NCI-H345 treated with DMSO at 0.1 percent for 48 hours (cell line): ENCODE data around the gene FAM118B.
A peak's percentile ranks its signal among the peaks of the same experiment; 100 is the strongest.

ENCODE experiments used
- DNase-seq: peaks from one replicate; lab custom pipeline; 2025; ENCODE audit not compliant: unreplicated experiment; lab: John Stamatoyannopoulos, UW

The FAM118B gene

DNA sequence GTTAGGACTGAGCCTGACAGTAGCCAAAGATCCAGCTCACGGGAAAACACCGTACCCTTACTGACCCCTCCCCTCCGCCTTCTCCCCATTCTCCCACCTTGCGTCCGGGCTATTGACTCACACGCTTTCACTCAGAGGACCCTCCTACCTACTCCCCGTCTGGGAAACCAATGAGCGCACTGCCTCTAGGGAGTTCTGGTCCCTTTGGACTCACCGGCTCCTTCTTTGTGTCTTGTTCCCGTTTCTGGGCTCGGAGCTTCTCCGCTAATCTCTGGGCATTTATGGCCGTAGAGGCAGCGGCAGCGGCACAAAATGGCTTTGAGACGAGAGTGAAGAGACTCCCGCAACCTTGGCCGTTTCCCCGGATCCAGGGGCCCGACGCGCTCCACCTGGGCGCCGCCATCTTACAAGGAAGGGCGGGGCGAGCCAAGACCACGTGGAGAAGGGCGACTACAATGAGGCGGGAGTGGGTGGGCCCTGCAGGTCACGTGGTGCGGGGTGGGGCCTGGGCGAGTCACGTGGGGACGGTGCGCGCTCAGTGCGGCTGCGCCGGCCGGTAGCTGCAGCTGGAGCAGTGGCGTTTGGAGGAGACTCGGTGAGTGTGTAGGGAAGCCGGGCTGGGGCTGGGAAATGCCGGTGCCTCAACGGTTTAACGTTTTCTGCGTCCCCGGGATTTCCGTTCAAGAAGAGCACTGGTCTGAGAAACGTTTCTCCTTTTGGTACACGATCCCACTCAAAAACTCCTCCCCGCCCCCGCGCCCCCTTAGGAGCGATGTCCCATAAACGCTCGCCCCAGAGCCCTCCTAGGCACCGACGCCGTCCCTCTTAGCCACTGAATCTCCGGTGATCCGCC, at the start of gene FAM118B, which contains the start of gene RPUSD4:
Gene FAM118B, plus strand, starts transcription at position 547 of the 853 bp plus-strand sequence. CDS start 23,220 bp downstream, outside the sequence.
Gene RPUSD4, minus strand, starts transcription at position 415 of the 853 bp plus-strand sequence. Its CDS starts 12 bp downstream, at position 403.
- peak; percentile 89 for DNase-seq

DNA sequence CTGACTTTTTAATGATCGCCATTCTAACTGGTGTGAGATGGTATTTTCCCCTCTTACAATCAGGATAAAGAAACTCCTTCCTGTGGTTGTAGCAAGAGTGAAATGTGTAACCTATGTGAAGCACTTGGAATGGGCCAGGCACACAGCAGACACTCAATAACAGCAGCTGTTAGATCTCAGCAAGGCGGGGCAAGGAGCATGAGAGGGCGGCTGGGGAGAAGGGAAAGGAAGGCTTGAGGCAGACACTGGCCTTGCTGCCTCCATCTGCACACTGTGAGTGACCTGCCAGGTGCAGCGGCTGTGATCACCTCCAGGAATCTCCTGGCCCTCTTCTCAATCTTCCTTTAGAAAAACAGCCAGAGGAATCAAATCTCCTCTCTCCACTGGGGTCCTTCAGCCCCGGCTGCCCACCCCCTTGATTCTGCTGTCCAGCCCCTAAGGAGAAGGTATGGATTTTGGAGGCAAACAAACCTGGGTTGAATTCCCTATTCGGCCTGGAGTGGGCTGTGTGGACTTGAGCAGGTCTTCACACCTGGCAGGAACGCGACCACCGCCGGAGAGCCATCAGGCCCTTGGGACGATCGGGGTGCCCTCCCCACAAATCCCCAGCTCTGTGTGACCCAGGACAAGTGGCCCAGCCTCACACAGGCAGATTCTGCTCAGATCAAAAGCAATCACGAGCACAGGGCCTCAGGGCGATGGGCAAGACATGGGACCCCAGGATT, 49.1 kb upstream of the FAM118B start:
- no peak for DNase-seq

DNA sequence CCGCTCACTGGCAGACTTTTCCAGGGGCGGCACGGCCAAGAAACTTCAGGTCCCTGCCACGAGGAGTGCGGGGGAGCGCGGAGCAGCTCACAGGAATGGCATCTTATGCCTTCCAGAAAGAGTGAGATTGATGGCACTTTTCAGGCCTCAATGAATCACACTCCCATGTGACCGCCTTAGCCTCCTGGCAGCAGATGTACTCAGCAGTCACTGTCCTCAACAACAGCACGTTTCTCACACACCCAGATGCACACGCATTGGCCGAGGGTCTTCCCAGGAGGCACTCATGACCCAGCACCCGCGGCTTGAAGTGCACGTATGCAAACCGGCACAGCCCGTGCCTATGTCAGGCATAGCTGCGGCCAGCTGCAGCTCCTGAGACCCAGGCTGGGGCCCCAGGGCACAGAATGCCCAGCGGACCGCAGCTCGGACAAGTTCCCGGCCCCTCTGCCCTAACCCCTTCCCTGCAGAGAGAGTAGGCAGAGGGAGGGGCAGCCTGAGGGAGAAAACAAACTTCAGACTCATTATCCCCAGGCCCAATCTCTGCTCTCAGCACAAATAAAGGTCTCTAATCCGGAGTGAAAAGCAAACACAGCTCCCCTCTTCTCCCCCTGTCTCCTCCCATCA, 48.4 kb upstream of the FAM118B start:
- no peak for DNase-seq

DNA sequence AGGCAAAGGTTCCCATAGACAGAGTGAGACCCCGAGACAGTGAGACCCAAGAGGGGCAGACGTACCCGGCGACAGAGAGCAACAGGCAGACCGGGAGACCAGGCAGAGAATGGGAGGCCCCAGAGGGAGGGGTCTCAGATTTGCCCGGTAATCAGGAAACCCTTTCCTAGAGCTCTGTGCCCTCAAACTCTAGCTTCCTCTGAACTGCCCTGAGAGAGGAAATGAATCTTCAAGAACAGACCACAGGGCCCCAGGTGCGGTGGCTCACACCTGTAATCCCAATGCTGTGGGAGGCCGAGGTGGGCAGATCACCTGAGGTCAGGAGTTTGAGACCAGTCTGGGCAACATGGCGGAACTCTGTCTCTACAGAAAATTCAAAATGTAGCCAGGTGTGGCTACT, 47.8 kb upstream of the FAM118B start:
- no peak for DNase-seq

DNA sequence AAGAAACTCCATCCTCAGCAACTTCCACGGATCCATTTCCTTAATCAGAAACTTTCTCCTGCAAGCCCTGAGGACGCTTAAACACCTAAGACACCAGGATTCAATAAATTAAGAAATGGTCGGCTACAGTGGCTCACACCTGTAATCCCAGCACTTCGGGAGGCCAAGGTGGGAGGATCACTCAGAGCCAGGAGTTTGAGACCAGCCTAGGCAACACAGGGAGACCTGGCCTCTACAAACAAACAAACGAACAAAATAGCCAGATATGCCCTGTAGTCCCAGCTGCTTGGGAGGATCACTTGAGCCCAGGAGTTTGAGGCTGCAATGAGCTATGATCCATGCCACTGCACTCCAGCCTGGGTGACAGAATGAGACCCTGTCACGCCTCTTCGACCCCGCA, 46.8 kb upstream of the FAM118B start:
- no peak for DNase-seq

DNA sequence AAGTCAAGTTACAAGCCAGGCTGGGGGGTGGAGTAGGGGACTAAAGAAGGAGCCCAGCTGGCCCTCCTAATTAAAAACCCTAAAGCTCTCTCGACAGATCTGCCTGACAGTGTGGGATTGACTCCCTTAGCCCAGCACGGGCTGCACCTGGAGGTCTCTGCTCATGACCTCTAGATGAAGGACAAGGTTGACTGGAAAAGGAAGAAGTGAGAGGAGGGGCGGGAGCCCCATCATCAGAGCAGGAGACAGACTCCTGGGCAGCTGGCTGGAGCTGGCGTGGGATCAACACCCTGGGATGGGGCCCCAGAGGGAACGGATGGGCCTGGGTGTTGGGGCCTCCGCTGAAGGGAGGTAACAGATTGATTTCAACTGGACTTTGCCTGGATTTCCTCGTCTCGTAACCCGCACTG, 46.3 kb upstream of the FAM118B start:
- no peak for DNase-seq

DNA sequence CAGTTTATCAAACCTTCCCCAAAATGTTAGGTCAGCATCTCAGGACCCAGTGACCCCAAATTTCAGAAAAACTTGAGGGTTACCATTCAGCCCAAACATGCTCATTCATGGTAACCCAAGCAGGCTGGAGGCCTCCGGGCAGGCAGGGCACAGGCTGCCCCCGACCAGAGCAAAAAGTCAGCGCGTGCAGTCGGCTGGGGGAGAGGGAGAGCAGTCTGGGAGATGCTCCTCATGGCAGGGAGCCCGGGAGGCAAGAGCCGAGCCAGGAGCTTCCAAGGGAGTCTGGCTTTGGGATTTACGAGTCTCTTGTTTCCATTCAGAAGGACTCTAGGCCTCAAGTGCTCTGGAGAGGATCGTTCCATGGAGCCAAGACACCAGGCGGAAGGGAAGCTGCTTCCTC, 45.8 kb upstream of the FAM118B start:
- DNase-seq = no peak

DNA sequence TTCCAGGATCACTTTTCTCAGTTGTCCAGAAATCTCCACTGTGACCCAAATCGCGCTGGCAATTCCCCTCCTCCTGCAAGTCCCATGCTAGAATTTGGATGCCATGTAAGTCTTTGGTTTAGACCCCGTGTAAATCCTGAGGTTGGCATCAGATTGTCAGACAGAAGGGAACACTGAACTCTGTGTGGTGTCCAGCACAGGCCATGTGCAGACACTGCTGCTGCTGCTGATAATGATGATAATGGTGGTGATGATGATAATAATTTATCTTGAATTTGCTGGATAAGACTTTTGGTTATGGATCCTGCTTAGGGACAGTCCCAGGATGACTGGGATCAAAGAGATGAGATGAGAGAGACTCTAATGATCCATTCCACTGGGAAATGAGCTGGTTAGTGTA, 45.2 kb upstream of the FAM118B start:
- no peak for DNase-seq

DNA sequence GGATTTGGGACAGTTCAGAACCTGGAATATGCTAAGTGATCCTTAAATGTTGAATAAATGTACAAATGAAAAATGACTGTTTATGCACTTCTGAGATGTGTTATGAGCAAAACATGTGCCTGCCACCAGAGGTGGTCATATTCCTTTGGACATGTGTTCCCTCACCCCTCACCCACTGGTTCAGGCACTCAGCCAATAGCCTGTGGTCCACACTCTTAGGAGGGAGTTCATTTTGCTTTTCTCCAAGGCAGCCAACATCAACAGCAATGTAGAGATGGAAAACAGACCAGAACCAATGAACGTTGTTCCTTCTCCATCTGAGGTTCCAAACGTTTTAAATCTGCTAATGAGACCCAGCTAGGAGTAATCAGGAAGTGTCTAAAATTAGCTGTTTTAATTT, 44.1 kb upstream of the FAM118B start:
- no peak for DNase-seq

DNA sequence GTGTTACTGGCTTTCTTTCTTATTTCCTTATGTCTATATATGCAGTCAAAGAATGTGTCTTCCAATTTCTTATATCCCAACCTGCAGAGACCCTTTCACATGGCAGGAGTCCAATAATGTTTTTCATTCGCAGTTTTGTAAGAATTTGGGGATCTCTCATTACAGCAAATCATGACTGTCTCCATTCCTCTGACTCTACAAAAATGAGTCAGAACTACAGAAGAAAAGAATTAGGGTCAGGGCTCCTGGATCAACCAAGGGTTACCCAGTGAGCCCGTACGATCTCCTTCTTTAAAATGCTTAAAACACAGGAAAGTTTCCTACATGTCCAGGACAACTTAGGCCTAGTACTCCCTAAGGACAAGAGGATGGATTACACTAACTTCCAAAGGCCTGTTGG, 42.3 kb upstream of the FAM118B start:
- no peak for DNase-seq

DNA sequence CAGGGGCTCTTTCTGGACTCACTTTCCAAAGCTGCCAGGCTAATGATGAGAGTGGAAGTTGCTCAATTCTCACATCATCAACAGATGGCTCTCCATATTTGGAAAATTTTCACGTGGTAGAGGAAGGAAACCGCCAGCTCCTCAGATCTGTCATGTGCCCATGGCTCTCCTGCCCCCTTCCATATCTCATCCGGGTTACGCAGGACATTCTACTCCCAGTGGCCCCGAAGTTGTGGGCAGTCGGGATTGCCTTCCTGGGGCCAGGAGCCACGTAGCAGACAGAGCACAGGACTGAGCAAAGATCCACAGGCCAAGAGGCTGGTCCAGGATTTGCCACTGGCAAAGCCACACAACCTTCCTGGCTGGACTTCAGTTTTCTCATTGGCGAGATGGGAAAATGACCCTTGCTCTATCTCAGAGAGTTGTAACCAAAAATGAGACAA, 39.0 kb upstream of the FAM118B start:
- no peak for DNase-seq

DNA sequence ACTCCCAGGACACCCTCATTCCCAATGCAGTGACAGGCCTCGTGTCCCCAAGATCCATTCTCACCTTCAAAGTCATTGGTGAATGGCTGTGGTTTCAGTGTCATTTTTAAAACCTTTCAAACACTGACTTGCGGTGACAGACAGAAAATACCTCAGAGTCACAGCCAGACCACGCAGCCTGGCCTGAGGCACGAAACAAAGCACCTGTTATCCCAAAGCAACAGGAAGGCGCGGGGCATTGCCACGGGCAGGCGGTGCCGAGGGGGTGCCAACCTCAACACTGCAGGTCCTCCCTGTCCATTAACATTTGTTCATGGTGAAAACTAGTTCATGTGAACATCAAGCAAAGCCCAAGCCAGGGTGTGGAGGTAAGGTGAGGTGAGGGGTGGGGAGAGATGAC, 38.3 kb upstream of the FAM118B start:
- no peak for DNase-seq

DNA sequence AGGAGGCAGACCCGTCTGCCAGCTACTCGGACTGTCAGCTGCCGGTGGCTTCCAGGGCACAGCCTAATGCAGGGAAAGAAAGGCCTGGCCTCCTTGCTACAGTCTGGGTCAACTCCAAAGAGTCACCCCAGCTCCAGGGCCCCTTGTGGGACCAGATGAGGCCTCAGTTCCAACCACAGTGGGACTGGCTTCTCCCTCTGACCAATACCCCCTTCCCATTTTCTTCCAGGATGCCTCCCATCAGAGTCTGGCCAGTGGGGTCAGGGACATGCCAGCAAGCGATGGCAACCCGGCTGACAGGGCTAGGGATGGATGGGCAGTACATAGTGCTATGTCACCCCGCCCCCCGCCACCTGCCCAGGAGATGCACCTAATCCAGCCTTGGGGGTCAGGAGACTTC, 36.8 kb upstream of the FAM118B start:
- DNase-seq = no peak

DNA sequence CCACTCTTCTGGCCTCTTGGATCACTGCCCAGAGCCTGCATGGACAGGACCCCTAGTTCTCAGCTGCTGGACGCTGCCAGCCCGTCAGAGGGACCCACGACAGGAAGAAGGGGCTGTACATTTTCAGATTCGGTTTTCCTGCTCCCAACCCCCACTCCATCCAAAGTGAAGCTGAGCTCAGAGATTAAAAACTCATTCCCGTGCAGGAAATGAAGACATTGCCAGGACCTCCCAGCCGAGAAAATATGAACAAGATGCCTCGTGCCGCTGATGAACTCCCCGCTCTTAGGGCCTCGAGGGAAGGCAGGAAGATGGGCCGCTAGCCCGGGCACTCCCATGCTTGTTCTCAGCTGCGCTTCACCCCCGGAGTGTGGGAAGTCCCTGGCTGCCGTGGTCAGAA, 36.2 kb upstream of the FAM118B start:
- DNase-seq = no peak

DNA sequence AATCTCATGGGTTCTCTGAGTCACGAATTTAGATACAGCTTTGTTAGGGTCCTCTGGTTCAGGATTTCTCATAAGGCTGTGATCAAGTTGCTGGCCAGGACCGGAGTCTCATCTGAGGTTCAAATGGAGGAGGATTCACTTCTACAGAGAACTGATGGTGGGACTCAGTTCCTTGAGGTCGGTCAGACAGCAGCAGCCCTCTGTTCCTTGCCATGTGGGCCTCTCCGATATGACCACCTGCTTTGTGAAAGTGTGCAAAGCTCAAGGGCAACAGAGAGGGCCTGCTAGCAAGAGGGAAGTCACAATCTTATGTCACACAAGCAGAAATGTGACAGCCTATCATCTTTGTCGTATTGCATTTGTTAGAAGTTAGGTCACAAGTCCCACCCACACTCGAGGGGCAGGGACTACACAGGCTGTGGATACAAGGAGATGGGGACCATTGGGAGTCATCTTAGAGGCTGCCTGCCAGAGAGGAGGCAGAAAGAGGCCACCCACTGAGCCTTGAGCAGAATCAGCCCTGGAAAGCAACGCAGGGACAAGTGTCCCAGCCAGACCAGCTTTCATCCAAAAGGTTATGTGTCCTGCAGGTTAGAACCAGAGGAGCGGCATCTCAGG, 34.6 kb upstream of the FAM118B start:
- no peak for DNase-seq

DNA sequence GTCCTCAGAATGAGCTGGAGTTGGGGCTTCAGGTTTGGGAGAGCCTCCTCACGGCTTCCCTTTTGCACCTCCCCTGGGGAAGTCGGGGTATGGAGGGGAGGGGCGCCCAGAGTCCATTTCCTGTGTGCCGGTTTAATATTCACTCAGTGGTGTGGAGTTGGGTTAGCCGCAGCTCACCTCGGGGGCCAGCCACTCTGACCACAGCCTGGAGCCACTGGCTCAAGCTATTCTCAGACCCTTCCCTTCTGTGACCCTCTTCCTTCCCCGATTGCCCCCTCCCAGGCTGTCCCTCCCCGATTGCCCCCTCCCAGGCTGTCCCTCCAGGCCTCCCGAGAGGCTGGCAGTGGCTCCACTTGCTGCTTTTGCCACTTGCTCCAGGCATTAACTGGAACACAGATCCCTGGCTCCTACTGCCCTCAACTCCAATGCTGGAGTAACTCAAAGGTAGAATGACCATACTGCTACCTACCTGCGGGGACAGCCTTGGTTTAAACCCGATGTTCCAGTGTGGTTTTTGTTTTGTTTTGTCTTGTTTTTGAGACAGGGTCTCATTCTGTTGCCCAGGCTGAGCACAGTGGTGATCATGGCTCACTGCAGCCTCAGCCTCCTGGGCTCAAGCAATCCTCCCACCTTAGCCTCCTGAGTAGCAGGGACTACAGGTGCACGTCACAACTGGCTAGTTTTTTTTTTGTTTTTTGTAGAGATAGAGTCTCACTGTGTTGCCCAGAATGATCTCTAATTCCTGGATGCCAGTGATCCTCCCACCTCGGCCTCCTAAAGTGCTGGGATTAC, 29.4 kb upstream of the FAM118B start:
- no peak for DNase-seq

DNA sequence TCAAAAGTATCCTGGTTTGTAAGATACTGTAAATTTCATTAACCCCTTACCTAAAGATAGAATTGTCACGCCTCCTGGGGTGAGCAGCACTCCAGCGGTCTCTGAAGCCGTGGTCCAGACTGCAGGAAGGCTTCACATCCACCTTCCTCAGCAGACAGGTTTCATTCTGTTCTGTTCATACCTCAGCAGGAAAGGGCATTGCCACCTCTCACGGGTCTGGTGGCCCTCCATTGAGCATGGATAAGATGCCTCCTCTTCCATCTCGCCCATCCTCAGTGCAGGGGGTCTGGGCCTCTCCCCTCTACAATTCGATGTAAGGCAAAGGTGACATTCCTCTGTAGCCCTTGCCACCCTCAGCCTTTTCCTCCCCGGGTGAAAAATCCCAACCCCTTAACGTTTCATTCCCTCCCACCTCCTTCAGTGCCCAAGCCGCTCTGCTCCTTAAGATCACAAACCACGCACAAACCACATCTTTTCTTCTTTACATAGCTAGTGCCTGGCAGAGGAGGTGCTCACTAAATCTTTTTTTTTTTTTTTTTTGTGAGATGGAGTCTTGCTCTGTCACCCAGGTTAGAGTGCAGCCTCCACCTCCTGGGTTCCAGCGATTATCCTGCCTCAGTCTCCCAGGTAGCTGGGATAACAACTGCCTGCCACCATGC, 28.7 kb upstream of the FAM118B start:
- no peak for DNase-seq

DNA sequence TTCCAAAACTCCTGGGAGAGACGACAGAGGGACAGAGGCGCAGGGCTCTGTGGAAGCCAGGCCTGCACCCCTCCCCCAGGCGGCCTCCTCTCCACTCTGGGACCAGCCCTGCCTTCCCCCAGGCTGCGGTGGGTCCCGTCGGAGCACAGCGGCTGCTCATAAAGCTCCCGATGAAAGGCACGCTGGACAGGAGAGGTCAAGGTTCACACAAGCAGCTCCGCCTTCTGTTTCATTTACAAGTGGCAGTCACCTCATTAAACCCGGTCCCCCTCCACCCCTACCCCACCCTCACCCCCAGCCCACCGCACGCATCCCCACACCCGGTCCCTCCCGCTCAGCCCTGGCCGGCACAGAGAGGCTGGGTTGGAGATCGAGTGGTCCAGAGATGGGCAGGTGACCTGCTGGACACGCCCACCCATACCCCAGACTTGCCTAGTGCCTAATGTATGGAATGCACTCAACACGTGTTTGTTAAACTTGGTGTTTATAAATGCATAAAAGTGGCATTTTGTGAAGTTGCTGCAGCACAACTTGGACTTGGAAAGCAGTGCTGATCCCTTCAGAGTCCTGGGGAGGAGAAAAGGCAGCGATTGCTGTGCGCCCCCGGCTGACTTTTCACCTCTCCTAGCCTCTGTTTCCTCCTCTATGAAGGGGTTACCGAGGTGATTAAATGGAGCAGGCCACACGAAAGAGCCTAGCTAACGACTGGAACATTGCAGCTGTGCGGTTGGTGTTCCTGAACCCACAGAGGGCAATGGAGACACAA, 26.1 kb upstream of the FAM118B start:
- no peak for DNase-seq

DNA sequence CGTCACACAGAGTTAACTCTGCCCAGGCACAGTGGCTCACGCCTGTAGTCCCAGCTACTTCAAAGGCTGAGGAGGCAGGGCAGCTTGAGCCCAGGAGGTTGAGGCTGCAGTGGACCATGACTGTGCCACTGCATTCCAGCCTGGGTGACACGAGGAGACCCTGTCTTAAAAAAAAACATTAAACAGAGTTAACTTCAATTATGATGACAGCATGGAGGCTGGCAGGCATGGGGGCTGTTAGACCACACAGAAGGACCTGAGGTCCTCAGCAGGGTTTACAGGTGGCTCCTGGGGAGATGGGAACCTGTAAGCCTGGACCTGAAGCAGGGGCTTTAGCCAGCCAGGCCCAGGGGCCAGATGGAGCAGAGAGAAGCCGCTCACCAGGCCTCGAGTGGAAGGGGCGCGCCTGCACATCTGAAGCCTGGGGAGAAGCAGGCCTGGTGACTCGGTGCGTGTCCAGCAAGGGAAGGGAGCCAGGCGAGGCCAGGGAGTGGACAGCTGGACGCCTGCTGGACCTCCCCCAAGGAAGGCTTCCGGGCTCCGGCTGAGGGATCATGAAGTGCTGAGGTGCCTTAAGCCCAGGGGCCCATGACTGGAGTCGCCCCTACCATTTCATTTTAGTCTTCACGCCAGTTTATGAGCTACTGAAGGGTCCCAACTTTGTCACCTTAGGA, 25.4 kb upstream of the FAM118B start:
- no peak for DNase-seq
